Muscle of leg (tissue), 11 donors: ENCODE data around the gene ILDR2. TPM values are rescaled to one million over a fixed set of nuclear protein-coding genes. Genes with fewer than 3 reads are reported as not detected.

Experiments
- DNase-seq: peaks from one replicate; pipeline ENCODE4 v3.0.0; 2013
- H3K27ac ChIP-seq: one replicate; pipeline ENCODE4 v1.5.1; 2013; ENCODE audit warnings: mild to moderate bottlenecking, low read length, control low read depth
- H3K27me3 ChIP-seq: one replicate; pipeline ENCODE4 v1.6.1; 2013; ENCODE audit warnings: low read length; ENCODE audit not compliant: control insufficient read depth, insufficient read depth
- H3K36me3 ChIP-seq: one replicate; pipeline ENCODE4 v1.6.1; 2013; ENCODE audit warnings: low read length; ENCODE audit not compliant: control insufficient read depth, insufficient read depth
- H3K4me1 ChIP-seq: one replicate; pipeline ENCODE4 v1.6.1; 2013; ENCODE audit warnings: low read length; ENCODE audit not compliant: control insufficient read depth, insufficient read depth
- H3K4me3 ChIP-seq: one replicate; pipeline ENCODE4 v1.5.1; 2013; ENCODE audit warnings: low read length, control low read depth
- H3K9me3 ChIP-seq: replicated peaks from 2 replicates; pipeline ENCODE4 v1.6.1; 2013; ENCODE audit warnings: low read depth, low read length; ENCODE audit not compliant: control insufficient read depth
- WGBS: methylation state at CpG from one replicate; pipeline ENCODE4 v1.1.5; 2013; ENCODE audit warnings: missing lambda C conversion rate; ENCODE audit not compliant: insufficient coverage; 5-methylcytosine and 5-hydroxymethylcytosine counted together
- polyA plus RNA-seq, 8 donors: library from polyadenylated mRNA; unstranded; fragments of 120-200 nt; gene quantifications; one replicate each; pipeline versions ENCODE4 v1.2.1 to v1.2.3, GENCODE V29; 2013; ENCODE audit warnings: inconsistent platforms in 1 of 8, low replicate concordance in 1 of 8; ENCODE audit not compliant: insufficient read length in 8 of 8, insufficient read depth in 1 of 8
- total RNA-seq: library from RNA; stranded (reverse); fragments of 120-200 nt; gene quantifications from one replicate; pipeline ENCODE4 v1.2.4, GENCODE V29; 2013

ILDR2 gene
- total and polyA plus RNA-seq, 9 donors, result 1.6 to 3.4 (median 2.4) TPM

DNA sequence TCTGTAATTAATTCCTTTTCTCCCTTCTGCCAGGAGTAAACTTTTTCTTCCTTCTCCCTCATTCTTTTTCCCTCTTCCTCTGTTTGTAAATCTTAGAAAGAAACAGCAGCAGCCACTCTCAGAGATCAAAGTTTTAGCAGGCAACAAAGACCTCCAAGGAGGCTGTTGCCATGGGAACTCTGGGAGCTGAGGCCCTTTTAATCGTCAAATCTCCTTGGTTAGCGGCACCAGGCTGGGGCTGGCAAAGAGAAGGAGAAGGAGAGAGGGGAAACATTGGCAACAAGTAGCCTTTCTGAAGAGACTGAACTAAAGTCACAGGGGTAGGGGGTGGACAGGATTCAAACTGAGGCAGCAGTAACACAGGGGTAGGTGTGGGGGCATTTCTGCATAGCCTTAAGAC lies 25.2 kb downstream of the ILDR2 start:
- Histone ChIP-seq H3K27me3 (peaks cover 9% of the 10 kb centered on the region), H3K27ac (no peak overlapping the region), H3K4me3 (no peak overlapping the region), H3K36me3 (no peaks in the 10 kb centered on the region), H3K9me3 (no peaks in the 10 kb centered on the region), H3K4me1 (peaks cover 16% of the 10 kb centered on the region)
- no peak for DNase-seq
- 11% methylated on average over 2 of the region's 2 CpGs for WGBS

DNA sequence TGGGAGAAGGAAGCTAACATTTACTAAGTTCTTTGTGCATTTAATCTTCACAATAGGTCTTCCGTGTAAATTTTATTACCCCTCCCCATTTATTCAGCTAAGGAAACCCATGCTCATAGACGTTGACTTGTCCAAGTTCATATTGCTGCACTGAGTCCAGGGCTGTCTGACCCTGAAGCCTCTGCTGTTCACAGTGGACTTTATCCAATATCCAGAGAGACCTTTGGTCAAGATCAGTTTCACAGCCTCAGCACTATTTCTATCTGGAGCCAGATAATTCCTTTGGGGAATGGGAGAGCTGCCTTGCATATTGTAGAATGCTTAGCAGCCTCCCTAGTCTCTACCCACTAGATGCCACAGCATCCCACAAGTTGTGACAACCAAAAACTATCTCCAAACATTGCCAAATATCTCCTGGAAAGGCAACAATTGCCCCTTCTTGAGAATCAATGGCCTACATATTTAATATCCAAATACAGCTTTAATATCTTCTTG lies 26.4 kb downstream of the ILDR2 start:
- Histone ChIP-seq H3K9me3 (no peaks in the 10 kb centered on the region), H3K27ac (no peak overlapping the region), H3K27me3 (peaks cover 9% of the 10 kb centered on the region), H3K36me3 (no peaks in the 10 kb centered on the region), H3K4me1 (peaks cover 16% of the 10 kb centered on the region), H3K4me3 (no peak overlapping the region)
- WGBS, result 44% methylated on average over 1 of the region's 2 CpGs
- DNase-seq, result no peak

DNA sequence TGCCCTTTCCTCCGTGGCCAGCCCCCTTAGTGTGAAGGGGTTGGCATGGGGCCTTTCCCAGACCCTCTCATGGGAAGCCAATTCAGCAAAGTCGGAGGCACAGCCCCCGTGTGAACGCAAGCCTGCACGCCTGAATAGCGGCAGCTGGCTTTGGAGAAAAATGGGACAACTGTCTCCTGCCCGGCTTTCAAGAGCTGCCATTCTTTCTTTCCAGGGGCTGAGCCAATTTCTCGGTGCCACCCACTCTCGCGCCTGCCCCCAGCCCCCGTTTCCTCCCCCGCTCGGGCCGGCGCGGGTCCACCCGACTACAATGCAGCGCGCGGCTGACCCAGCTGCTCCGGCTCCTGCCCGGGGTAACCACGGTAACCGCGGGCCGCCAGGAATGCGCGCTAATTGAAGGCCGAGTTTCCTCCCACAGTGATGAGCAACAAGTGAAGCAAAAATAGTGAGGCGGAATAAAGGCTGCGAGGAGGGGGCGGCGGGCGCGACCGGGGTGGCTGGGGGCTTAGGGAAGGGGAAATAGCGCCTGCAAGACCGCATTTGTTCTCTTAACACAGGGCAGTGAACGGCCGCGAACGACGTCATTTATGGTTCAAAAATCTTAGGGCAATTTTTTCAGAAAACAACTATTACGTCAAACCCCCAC lies 27.8 kb downstream of the ILDR2 start:
- Histone ChIP-seq H3K27me3 (peaks cover 9% of the 10 kb centered on the region), H3K27ac (peak overlapping the region; percentile 77), H3K36me3 (no peaks in the 10 kb centered on the region), H3K4me1 (peaks cover 16% of the 10 kb centered on the region), H3K9me3 (no peaks in the 10 kb centered on the region), H3K4me3 (peak overlapping the region; percentile 16)
- WGBS, result 2% methylated on average over 36 of the region's 44 CpGs
- DNase-seq, result peak; percentile 82

DNA sequence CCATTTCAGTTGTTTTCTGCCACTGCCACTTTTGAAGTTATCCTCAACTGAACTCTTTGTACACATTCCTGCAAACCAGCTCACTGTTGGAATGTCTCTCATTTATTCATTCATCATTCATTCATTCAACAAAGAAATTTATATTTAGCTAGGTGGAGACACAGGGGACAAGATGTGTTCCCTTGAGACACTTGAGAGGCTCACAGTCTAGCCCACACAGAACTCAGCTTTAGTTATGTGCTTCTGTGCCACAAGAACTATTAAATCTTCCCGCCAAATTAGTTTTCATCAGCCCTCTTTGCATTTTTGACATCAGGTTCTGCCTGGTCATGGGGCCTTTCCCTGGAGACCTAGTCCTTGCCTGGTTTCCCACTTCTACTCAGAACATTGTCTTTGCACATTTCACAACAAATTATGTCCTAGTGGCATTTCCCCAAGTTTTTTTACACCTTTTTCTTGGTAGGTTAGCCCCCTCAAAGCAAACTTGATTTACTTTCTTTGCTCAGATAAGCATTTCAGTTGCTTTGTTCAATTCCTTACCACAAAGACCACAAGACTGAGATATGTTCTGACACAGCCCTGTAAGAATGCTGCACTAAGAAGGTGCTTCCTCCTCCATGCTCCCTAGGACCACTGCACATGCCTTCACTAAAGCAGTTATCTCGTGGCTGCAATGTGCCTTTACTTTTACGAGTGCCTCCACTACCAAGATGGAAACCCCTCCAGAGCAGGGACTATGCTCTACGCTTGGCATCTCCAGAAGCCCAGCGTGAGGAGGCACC lies 31.0 kb downstream of the ILDR2 start:
- Histone ChIP-seq H3K27ac (no peak overlapping the region), H3K36me3 (no peaks in the 10 kb centered on the region), H3K4me3 (no peak overlapping the region), H3K4me1 (peaks cover 14% of the 10 kb centered on the region), H3K9me3 (no peaks in the 10 kb centered on the region), H3K27me3 (peaks cover 9% of the 10 kb centered on the region)
- 64% methylated on average over 3 of the region's 5 CpGs for WGBS
- DNase-seq, result no peak

DNA sequence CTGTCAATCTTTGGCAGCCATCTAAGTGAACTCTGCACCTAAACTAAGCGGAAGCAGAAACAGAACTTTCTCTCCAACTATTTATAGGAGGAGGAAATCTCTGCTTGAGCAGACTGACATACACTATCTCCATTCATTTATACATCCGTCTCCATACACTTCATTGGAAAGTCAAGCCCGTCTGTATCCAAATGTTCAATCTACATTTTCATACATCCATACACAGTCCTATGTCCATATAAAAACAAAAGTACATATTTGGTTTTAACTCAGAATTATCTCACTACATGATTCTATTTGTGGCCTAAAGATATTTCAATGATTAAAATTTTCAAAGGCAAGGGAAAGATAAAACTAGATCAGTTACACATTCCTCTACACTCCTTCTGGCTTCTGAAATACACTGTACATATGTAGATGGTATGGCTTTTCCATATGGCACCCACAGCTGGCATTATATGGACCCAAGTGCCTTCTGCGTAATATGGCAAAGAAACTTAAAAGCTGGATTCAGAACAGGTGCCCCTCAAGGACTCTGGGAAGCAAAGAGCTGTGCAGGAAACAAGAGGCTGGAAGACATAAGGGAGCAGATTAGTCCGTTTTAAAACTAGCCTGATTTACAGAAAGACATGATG lies 35.5 kb downstream of the ILDR2 start:
- H3K9me3 ChIP-seq, result no peaks in the 10 kb centered on the region
- DNase-seq, result no peak
- H3K36me3 ChIP-seq, result no peaks in the 10 kb centered on the region
- 76% methylated on average over 4 of the region's 5 CpGs for WGBS
- no peaks in the 10 kb centered on the region for H3K27me3 ChIP-seq
- no peak overlapping the region for H3K27ac ChIP-seq
- no peak overlapping the region for H3K4me3 ChIP-seq
- H3K4me1 ChIP-seq, result no peaks in the 10 kb centered on the region

DNA sequence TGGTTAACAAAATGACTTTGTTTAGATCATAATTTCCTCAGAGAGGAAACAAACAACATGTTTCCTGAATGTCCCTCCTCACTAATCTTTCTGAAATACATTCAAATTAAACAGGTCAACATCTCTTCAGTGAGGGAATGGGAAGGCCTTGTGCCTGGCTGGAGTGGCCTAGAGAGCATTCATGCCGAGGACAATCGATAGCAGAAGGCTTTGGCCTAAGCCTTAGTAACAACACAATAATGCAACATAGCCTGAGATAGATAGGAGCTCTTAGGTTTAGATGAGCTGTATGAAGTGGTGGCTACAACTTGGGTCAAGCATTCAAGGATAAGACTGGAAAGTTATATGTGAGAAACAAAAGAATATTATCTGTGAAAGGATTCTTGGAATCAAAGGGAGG lies 37.4 kb downstream of the ILDR2 start:
- Histone ChIP-seq H3K27ac (no peak overlapping the region), H3K4me1 (no peaks in the 10 kb centered on the region), H3K9me3 (no peaks in the 10 kb centered on the region), H3K27me3 (no peaks in the 10 kb centered on the region), H3K4me3 (no peak overlapping the region), H3K36me3 (no peaks in the 10 kb centered on the region)
- no peak for DNase-seq
- WGBS, result no CpG with 5 or more reads among the region's 2 CpGs

DNA sequence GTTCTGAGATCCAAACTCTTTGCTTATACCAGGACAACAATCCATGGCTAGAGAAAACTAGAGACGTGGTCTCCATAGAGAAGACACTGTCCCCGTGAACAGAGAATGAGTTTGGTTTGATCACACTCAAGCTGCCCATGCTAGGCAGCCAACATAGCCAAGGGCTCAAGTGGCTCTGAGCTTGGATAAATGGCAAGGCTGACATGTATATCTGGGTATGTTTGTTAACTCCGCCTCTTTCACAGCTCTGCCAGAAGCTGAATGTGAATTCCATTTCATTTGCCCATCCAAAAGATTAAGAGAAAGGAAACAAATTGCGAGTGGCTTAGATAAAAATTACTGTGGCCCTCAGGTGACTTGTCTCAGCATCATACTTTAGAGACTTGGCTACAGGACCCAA lies 38.0 kb downstream of the ILDR2 start:
- Histone ChIP-seq H3K9me3 (no peaks in the 10 kb centered on the region), H3K4me1 (no peaks in the 10 kb centered on the region), H3K27ac (no peak overlapping the region), H3K27me3 (no peaks in the 10 kb centered on the region), H3K36me3 (no peaks in the 10 kb centered on the region), H3K4me3 (no peak overlapping the region)
- no peak for DNase-seq
- 88% methylated on average over 4 of the region's 4 CpGs for WGBS

DNA sequence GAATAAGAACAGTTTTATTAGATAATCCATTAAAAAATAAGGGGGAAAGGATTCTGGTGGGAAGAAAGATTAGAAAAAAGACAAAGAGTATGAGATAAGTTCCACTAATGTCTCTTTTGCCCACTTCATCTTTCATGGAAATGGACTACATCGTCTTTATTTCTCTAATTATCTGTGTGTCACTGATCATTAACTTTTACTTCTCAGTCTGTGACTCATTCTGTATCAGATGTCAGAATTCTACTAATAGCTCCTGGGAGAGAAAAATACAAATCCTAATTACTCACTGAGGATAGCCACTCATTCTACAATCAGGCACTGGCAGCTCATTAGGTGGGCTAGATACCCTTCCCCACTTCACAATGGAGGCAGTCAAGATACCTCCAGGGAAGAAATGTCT lies 41.7 kb downstream of the ILDR2 start:
- no CpG with 5 or more reads among the region's 1 CpG for WGBS
- H3K4me1 ChIP-seq, result no peaks in the 10 kb centered on the region
- no peaks in the 10 kb centered on the region for H3K27me3 ChIP-seq
- no peak overlapping the region for H3K4me3 ChIP-seq
- H3K9me3 ChIP-seq, result no peaks in the 10 kb centered on the region
- no peak overlapping the region for H3K27ac ChIP-seq
- no peak for DNase-seq
- H3K36me3 ChIP-seq, result no peaks in the 10 kb centered on the region

DNA sequence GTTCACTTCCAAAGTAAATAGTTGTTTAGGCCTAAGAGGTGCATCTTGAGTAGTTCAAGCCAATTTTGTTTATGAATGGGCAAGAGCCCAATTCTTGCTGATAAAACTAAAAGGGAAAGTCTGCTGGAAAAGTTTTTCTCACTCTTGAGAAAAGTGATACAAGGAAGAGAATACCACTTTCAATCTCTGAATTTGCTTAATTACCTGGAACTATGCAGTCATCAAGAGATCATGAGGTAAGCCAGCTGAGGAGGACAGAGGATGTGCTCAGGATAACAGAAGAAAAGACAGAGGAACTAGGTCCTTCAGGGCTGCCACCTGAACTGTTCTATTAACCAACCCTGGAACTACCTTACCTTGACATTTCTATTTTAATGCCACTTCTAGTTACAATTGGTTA lies 42.2 kb downstream of the ILDR2 start:
- Histone ChIP-seq H3K4me3 (no peak overlapping the region), H3K27ac (no peak overlapping the region), H3K36me3 (no peaks in the 10 kb centered on the region), H3K27me3 (no peaks in the 10 kb centered on the region), H3K9me3 (no peaks in the 10 kb centered on the region), H3K4me1 (no peaks in the 10 kb centered on the region)
- DNase-seq, result no peak

DNA sequence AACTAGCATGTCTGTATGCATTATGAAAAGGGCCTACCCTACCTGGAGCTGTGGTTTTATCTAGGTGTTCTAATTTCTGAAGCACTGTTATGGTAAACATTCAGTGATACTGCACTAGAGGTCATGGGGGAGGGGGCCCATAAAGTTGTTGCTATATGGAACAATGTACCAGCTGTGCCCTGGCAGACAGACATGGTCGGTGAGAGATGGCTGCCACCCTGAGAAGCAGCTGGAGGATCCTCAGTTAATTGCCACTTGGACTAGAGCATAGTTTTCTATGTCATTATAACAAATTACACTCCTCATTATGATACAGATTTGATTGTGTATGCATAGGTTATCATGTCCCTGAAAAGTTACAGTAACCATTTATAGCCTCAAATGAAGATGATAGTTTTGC lies 45.4 kb downstream of the ILDR2 start:
- WGBS, result no CpG with 5 or more reads among the region's 1 CpG
- no peak overlapping the region for H3K4me3 ChIP-seq
- no peaks in the 10 kb centered on the region for H3K4me1 ChIP-seq
- no peaks in the 10 kb centered on the region for H3K36me3 ChIP-seq
- no peaks in the 10 kb centered on the region for H3K27me3 ChIP-seq
- no peak overlapping the region for H3K27ac ChIP-seq
- H3K9me3 ChIP-seq, result no peaks in the 10 kb centered on the region
- no peak for DNase-seq
